NCI-H146 treated with DMSO at 0.1 percent for 48 hours (cell line): ENCODE measurements around the gene SEPTIN8.

Source experiments
- DNase-seq: peaks from one replicate; lab custom pipeline; 2025; ENCODE audit not compliant: unreplicated experiment; lab: John Stamatoyannopoulos, UW

The SEPTIN8 gene

GRCh38 chr5:132718544-132719312 is 58.3 kb downstream of the SEPTIN8 start:
- DNase-seq: no peak

GRCh38 chr5:132714456-132715307 is 62.4 kb downstream of the SEPTIN8 start:
- DNase-seq: no peak

GRCh38 chr5:132708645-132709044 is 68.4 kb downstream of the SEPTIN8 start:
- no peak for DNase-seq

- no peak for DNase-seq
Observed at GRCh38 chr5:132704875-132705274, 72.2 kb downstream of the SEPTIN8 start.
